SK-N-SH treated with all-trans-retinoic acid at 6 μM for 48 hours (cell line): Measurements from ENCODE around the gene EMC1.
A peak's percentile ranks its signal among the peaks of the same experiment; 100 is the strongest.

ENCODE experiments used
- ATAC-seq: fragments of 200-7000 bp; cut with Tn5 transposase; 3 replicates; pipeline ENCODE4 v1.9.1; 2020; ENCODE audit warnings: mild to moderate bottlenecking, moderate library complexity
- ARNTL ChIP-seq: fragments of 450-650 bp; formaldehyde crosslinking; IDR thresholded peaks from 2 replicates; pipeline ENCODE4 v1.5.0; 2020; ENCODE audit warnings: low read depth, mild to moderate bottlenecking, moderate library complexity, borderline replicate concordance
- BACH2 ChIP-seq: fragments of 250-450 bp; sonication (Bioruptor Pico); IDR thresholded peaks from 2 replicates; pipeline ENCODE4 v1.9.0; 2021; ENCODE audit warnings: mild to moderate bottlenecking, borderline replicate concordance
- CSDC2 ChIP-seq: fragments of 250-450 bp; sonication (Bioruptor Pico); IDR thresholded peaks from 2 replicates; pipeline ENCODE4 v1.5.0; 2020; ENCODE audit warnings: mild to moderate bottlenecking, moderate library complexity
- CSRNP3 ChIP-seq: fragments of 250-450 bp; sonication (Bioruptor Pico); IDR thresholded peaks from 2 replicates; pipeline ENCODE4 v1.5.1; 2021; ENCODE audit warnings: mild to moderate bottlenecking, moderate library complexity
- ESRRG ChIP-seq: fragments of 250-450 bp; sonication (Bioruptor Pico); IDR thresholded peaks from 2 replicates; pipeline ENCODE4 v1.6.1; 2021; ENCODE audit warnings: mild to moderate bottlenecking
- GLIS3 ChIP-seq: fragments of 250-450 bp; sonication (Bioruptor Pico); IDR thresholded peaks from 2 replicates; pipeline ENCODE4 v1.5.0; 2020; ENCODE audit warnings: mild to moderate bottlenecking, moderate library complexity
- ISL1 ChIP-seq: fragments of 250-450 bp; sonication (Bioruptor Pico); IDR thresholded peaks from 2 replicates; pipeline ENCODE4 v2.1.2; 2022; ENCODE audit warnings: mild to moderate bottlenecking, moderate library complexity
- OSR1 ChIP-seq: fragments of 250-450 bp; sonication (Bioruptor Pico); IDR thresholded peaks from 2 replicates; pipeline ENCODE4 v1.8.0; 2022; ENCODE audit warnings: moderate library complexity, mild to moderate bottlenecking, inconsistent platforms
- PATZ1 ChIP-seq: fragments of 250-450 bp; sonication (Bioruptor Pico); IDR thresholded peaks from 2 replicates; pipeline ENCODE4 v1.8.0; 2020; ENCODE audit warnings: mild to moderate bottlenecking, moderate library complexity, borderline replicate concordance
- POU6F1 ChIP-seq: fragments of 250-450 bp; sonication (Bioruptor Pico); IDR thresholded peaks from 2 replicates; pipeline ENCODE4 v1.8.0; 2021; ENCODE audit warnings: low read depth, mild to moderate bottlenecking, moderate library complexity, borderline replicate concordance
- PPARA ChIP-seq: fragments of 250-450 bp; sonication (Bioruptor Pico); IDR thresholded peaks from 2 replicates; pipeline ENCODE4 v1.5.0; 2020; ENCODE audit warnings: mild to moderate bottlenecking, borderline replicate concordance
- RARB ChIP-seq: fragments of 250-450 bp; sonication (Bioruptor Pico); IDR thresholded peaks from 2 replicates; pipeline ENCODE4 v1.8.0; 2021; ENCODE audit warnings: mild to moderate bottlenecking, moderate library complexity
- SNAI2 ChIP-seq: fragments of 250-450 bp; sonication (Bioruptor Pico); IDR thresholded peaks from 2 replicates; pipeline ENCODE4 v1.5.0; 2020; ENCODE audit warnings: mild to moderate bottlenecking, moderate library complexity
- TCF4 ChIP-seq: fragments of 250-450 bp; sonication (Bioruptor Pico); IDR thresholded peaks from 2 replicates; pipeline ENCODE4 v1.8.0; 2021; ENCODE audit warnings: mild to moderate bottlenecking, moderate library complexity, borderline replicate concordance
- TOX ChIP-seq: fragments of 250-450 bp; sonication (Bioruptor Pico); IDR thresholded peaks from 2 replicates; pipeline ENCODE4 v1.8.0; 2021; ENCODE audit warnings: mild to moderate bottlenecking, moderate library complexity, borderline replicate concordance
- TSHZ2 ChIP-seq: fragments of 250-450 bp; sonication (Bioruptor Pico); IDR thresholded peaks from 2 replicates; pipeline ENCODE4 v1.5.0; 2020; ENCODE audit warnings: mild to moderate bottlenecking, moderate library complexity
- ZC3H10 ChIP-seq: fragments of 250-450 bp; sonication (Bioruptor Pico); IDR thresholded peaks from 2 replicates; pipeline ENCODE4 v1.5.1; 2021; ENCODE audit warnings: mild to moderate bottlenecking, moderate library complexity
- ZFP3 ChIP-seq: fragments of 250-450 bp; sonication (Bioruptor Pico); IDR thresholded peaks from 2 replicates; pipeline ENCODE4 v1.5.0; 2020; ENCODE audit warnings: mild to moderate bottlenecking, moderate library complexity
- ZFP30 ChIP-seq: fragments of 450-650 bp; formaldehyde crosslinking; IDR thresholded peaks from 2 replicates; pipeline ENCODE4 v1.5.0; 2022; ENCODE audit warnings: mild to moderate bottlenecking, moderate library complexity
- ZNF565 ChIP-seq: fragments of 450-650 bp; formaldehyde crosslinking; conservative IDR thresholded peaks from 2 replicates; pipeline ENCODE4 v1.5.0; 2020; ENCODE audit warnings: low read depth, mild to moderate bottlenecking, moderate library complexity
- ZNF70 ChIP-seq: fragments of 450-650 bp; formaldehyde crosslinking; IDR thresholded peaks from 2 replicates; pipeline ENCODE4 v1.5.0; 2020; ENCODE audit warnings: mild to moderate bottlenecking, moderate library complexity
- ZNF8 ChIP-seq: fragments of 450-650 bp; formaldehyde crosslinking; IDR thresholded peaks from 2 replicates; pipeline ENCODE4 v1.5.0; 2020; ENCODE audit warnings: mild to moderate bottlenecking, moderate library complexity

Gene EMC1

GRCh38 chr1:19179597-19180264 lies 71.6 kb downstream of the EMC1 start:
- peak; percentile 83 for ATAC-seq

GRCh38 chr1:19178734-19179398 lies 72.5 kb downstream of the EMC1 start:
- no peak for ATAC-seq
- TF ChIP-seq SNAI2 (CRISPR knock-in tag), result no peak
- TF ChIP-seq CSRNP3 (CRISPR knock-in tag), result no peak
- no peak for TF ChIP-seq TSHZ2
- no peak for TF ChIP-seq TCF4 (CRISPR knock-in tag)
- TF ChIP-seq RARB (CRISPR knock-in tag), result no peak
- no peak for TF ChIP-seq ZFP3 (CRISPR knock-in tag)
- TF ChIP-seq OSR1 (CRISPR knock-in tag), result no peak
- no peak for TF ChIP-seq ZC3H10 (CRISPR knock-in tag)
- no peak for TF ChIP-seq ZNF8 (CRISPR knock-in tag)

More at GRCh38 chr1:19179597-19180264, 71.6 kb downstream of the EMC1 start:
- TF ChIP-seq BACH2 (CRISPR knock-in tag) (no peak), PPARA (no peak), TSHZ2 (no peak), POU6F1 (CRISPR knock-in tag) (no peak), GLIS3 (no peak), CSDC2 (no peak), ZFP30 (CRISPR knock-in tag) (no peak), ZNF70 (CRISPR knock-in tag) (no peak), ZNF565 (CRISPR knock-in tag) (no peak), SNAI2 (CRISPR knock-in tag) (no peak), ARNTL (no peak), ZFP3 (CRISPR knock-in tag) (no peak), ZNF8 (CRISPR knock-in tag) (no peak), TOX (no peak), PATZ1 (CRISPR knock-in tag) (no peak), CSRNP3 (CRISPR knock-in tag) (no peak), ZC3H10 (CRISPR knock-in tag) (no peak), ISL1 (CRISPR knock-in tag) (no peak), OSR1 (CRISPR knock-in tag) (no peak), ESRRG (CRISPR knock-in tag) (no peak)
